Endothelial cell of umbilical vein (primary cell): ENCODE measurements around the gene GSC2. TPM values are rescaled to one million over a fixed set of nuclear protein-coding genes. Genes with fewer than 3 reads are reported as not detected.

ENCODE experiments used
- BruUV-seq: library from RNA; stranded (reverse); fragments of 400-500 nt; replicated peaks from 2 replicates; lab custom pipeline; 2021; lab: Mats Ljungman, UMichigan
- CTCF ChIA-PET: fragments of 300-600, 350-600 bp; sonication (Branson Sonifier 250); formaldehyde crosslinking; loops from one replicate; lab custom pipeline; 2021; ENCODE audit warnings: antibody characterized with exemption, inconsistent platforms; lab: Charles Lee
- POLR2A ChIA-PET: fragments of 300-600, 350-600 bp; sonication (Branson Sonifier 250); formaldehyde crosslinking; loops from one replicate; lab custom pipeline; 2021; ENCODE audit warnings: antibody characterized with exemption, inconsistent platforms; lab: Charles Lee
- DNase-seq: peaks from one replicate; pipeline ENCODE4 v3.0.0-alpha.2; 2011; ENCODE audit warnings: low read depth, low spot score
- FAIRE-seq: peaks from 2 replicates; lab custom pipeline; 2011; peaks lifted over from hg19 to GRCh38; lab: Jason Lieb, UNC
- H2AFZ ChIP-seq: 2 replicates; pipeline ENCODE4 v1.6.0; 2012; ENCODE audit warnings: low read depth, low read length, control low read depth, inconsistent platforms
- H3K27ac ChIP-seq: 2 replicates; pipeline ENCODE4 v1.5.1; 2011; ENCODE audit warnings: low read depth, mild to moderate bottlenecking, control low read depth, low read length, moderate library complexity; ENCODE audit not compliant: insufficient read depth
- H3K27me3 ChIP-seq, 2 experiments: 2 replicates each; pipeline versions ENCODE4 v1.6.0 to v1.6.1; 2011; ENCODE audit warnings: low read length in 2 of 2, mixed read lengths in 1 of 2; ENCODE audit not compliant: control insufficient read depth in 2 of 2, insufficient read depth in 2 of 2
- H3K36me3 ChIP-seq, 2 experiments: 2 replicates in 1 of 2; 3 replicates in 1 of 2; pipeline ENCODE4 v1.5.1; 2011; ENCODE audit warnings: low read length in 2 of 2, mild to moderate bottlenecking in 1 of 2, moderate library complexity in 1 of 2; ENCODE audit not compliant: control insufficient read depth in 2 of 2, insufficient read depth in 2 of 2; ENCODE audit errors: extremely low read depth in 1 of 2
- H3K4me1 ChIP-seq: 3 replicates; pipeline ENCODE4 v1.5.1; 2011; ENCODE audit warnings: mild to moderate bottlenecking, low read length; ENCODE audit not compliant: control insufficient read depth, insufficient read depth; ENCODE audit errors: extremely low read depth
- H3K4me2 ChIP-seq: 2 replicates; pipeline ENCODE4 v1.6.1; 2011; ENCODE audit warnings: low read length, control low read depth, mixed read lengths; ENCODE audit not compliant: insufficient read depth
- H3K4me3 ChIP-seq, 3 experiments: fragments of 200-600 bp in 1 of 3; sonication (generic), shearing (Covaris generic) in 1 of 3; replicated peaks in 1 of 3; 2 replicates each; pipeline ENCODE4 v1.5.1; 2011 to 2016; ENCODE audit warnings: control low read depth in 3 of 3, low read length in 3 of 3, mild to moderate bottlenecking in 2 of 3, inconsistent platforms in 1 of 3, low read depth in 1 of 3, moderate library complexity in 1 of 3; ENCODE audit not compliant: insufficient read depth in 1 of 3
- H3K79me2 ChIP-seq: 2 replicates; pipeline ENCODE4 v1.6.0; 2012; ENCODE audit warnings: low read length, inconsistent platforms; ENCODE audit not compliant: control insufficient read depth, insufficient read depth
- H3K9ac ChIP-seq: replicated peaks from 2 replicates; pipeline ENCODE3; 2011; ENCODE audit warnings: low read length, control low read depth; ENCODE audit not compliant: insufficient read depth; ENCODE audit errors: extremely low read depth
- H3K9me1 ChIP-seq: replicated peaks from 3 replicates; pipeline ENCODE4 v1.6.0; 2011; ENCODE audit warnings: mild to moderate bottlenecking, low read length; ENCODE audit not compliant: control insufficient read depth, insufficient read depth; ENCODE audit errors: extremely low read depth
- H3K9me3 ChIP-seq: replicated peaks from 2 replicates; pipeline ENCODE4 v1.5.1; 2012; ENCODE audit warnings: low read length, inconsistent platforms; ENCODE audit not compliant: control insufficient read depth, insufficient read depth
- H4K20me1 ChIP-seq: replicated peaks from 2 replicates; pipeline ENCODE3; 2011; ENCODE audit warnings: mild to moderate bottlenecking, low read length; ENCODE audit not compliant: control insufficient read depth, insufficient read depth; ENCODE audit errors: extremely low read depth
- EZH2 ChIP-seq: IDR thresholded peaks from 2 replicates; pipeline ENCODE4 v1.6.1; 2012; ENCODE audit warnings: borderline replicate concordance, low read depth, mild to moderate bottlenecking, moderate library complexity, low read length, inconsistent platforms; ENCODE audit not compliant: severe bottlenecking
- FOS ChIP-seq: IDR thresholded peaks from 2 replicates; pipeline ENCODE4 v1.6.1; 2011; ENCODE audit warnings: mild to moderate bottlenecking, low read length, moderate library complexity, borderline replicate concordance; ENCODE audit not compliant: insufficient read depth
- GATA2 ChIP-seq: IDR thresholded peaks from 2 replicates; pipeline ENCODE4 v1.7.0; 2011; ENCODE audit warnings: low read depth, mild to moderate bottlenecking, moderate library complexity, mixed read lengths, low read length; ENCODE audit not compliant: insufficient read length, insufficient read depth
- JUN ChIP-seq: IDR thresholded peaks from 2 replicates; pipeline ENCODE4 v1.6.1; 2011; ENCODE audit warnings: borderline replicate concordance, low read depth; ENCODE audit not compliant: insufficient read length, insufficient read depth
- MYC ChIP-seq: IDR thresholded peaks from one replicate; pipeline ENCODE4 v1.6.1; 2011; ENCODE audit warnings: mild to moderate bottlenecking, low read depth, low read length
- POLR2A ChIP-seq: IDR thresholded peaks from 2 replicates; pipeline ENCODE4 v1.6.1; 2012; ENCODE audit warnings: low read depth, mild to moderate bottlenecking, control low read depth, low read length
- POLR2AphosphoS5 ChIP-seq: IDR thresholded peaks from 2 replicates; pipeline ENCODE4 v1.6.1; 2012; ENCODE audit warnings: low read depth, mild to moderate bottlenecking, control low read depth, low read length, moderate library complexity; ENCODE audit not compliant: insufficient read depth
- dilution Hi-C: fragments of 300-500 bp; cut with MboI; formaldehyde crosslinking; loops from one replicate; pipeline ENCODE4 v1.15.0; 2019; ENCODE audit warnings: low sequenced_read_pairs; ENCODE audit not compliant: extremely low pct_ligation_motif_present
- intact Hi-C: fragments of 100-400 bp; cut with micrococcal nuclease; formaldehyde crosslinking; loops from one replicate; pipeline ENCODE4 v1.10.0; 2022
- polyA plus RNA-seq, 4 experiments: library from polyadenylated mRNA; depleted of rRNA in 3 of 4; stranded (reverse) in 3 of 4; unstranded in 1 of 4; fragments of >200 nt; gene quantifications; 2 replicates each; pipeline versions ENCODE4 v1.2.1 to v1.2.3, GENCODE V29; 2011 to 2012; ENCODE audit warnings: missing spikeins in 1 of 4
- total RNA-seq: library from RNA; stranded (reverse); gene quantifications from 2 replicates; pipeline ENCODE4 v1.2.3, GENCODE V29; 2021
- TF ChIP-seq, protein P1 (sequence below), 2 donors: IDR thresholded peaks; 1 replicate in 1 of 2; 2 replicates in 1 of 2; pipeline ENCODE4 v1.5.1; 2011; ENCODE audit warnings: low read length in 2 of 2, mild to moderate bottlenecking in 2 of 2, moderate library complexity in 2 of 2, control low read depth in 1 of 2, inconsistent platforms in 1 of 2, low read depth in 1 of 2; ENCODE audit not compliant: insufficient read depth in 1 of 2; ENCODE audit errors: extremely low read depth in 1 of 2
- TF ChIP-seq, protein P2 (sequence below): IDR thresholded peaks from 2 replicates; pipeline ENCODE4 v1.6.1; 2011; ENCODE audit not compliant: insufficient read depth, insufficient read length

GSC2 gene
- total and polyA plus RNA-seq, 2 donors (not counting 3 experiments of a cell fraction or from before 2014, with no cell fraction given): not detected

DNA sequence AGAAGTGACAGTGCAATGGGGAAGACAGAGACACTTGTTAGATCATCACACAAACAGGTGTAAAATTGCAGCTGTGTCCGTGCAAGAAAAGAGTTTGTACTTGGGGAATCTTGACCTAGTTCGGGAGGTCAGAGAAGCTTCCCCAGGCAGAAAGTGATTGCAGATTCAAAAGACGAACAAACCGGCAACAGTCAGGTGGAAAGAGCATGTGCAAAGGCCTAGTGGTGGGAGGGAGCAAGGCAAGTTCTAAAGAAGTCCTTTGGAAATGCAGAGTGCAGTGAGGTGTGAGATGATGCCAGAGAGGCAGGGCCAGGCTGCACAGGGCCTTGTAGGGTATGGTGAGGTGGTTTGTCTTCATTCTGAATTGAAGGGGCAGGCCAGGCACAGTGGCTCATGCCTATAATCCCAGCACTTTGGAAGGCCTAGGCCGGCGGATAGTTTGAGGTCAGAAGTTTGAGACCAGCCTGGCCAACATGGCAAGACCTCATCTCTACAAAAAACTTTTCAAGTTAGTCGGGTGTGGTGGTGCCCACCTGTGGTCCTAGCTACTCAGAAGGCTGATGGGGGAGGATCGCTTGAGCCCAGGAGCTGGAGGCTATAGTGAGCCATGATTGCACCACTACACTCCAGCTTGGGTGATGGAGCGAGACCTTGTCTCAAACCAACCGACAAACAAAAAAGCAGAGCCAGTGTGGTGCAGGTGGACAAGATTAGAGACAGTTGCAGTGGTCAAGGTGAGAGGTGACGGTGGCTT is 3.7 kb downstream of the GSC2 start:
- Histone ChIP-seq H3K36me3 (peaks cover 3 to 6% of the 10 kb centered on the region in 2 experiments), H3K9me3 (no peaks in the 10 kb centered on the region), H3K4me3 (no peak overlapping the region), H2AFZ (no peak overlapping the region), H3K27ac (no peak overlapping the region), H3K79me2 (peaks cover 11% of the 10 kb centered on the region), H4K20me1 (no peaks in the 10 kb centered on the region), H3K9me1 (no peaks in the 10 kb centered on the region), H3K4me1 (peaks cover 7% of the 10 kb centered on the region), H3K9ac (no peak overlapping the region), H3K4me2 (no peak overlapping the region), H3K27me3 (peaks cover 35 to 37% of the 10 kb centered on the region in 2 experiments)
- FAIRE-seq: no peak
- no TSS peak for BruUV-seq
- POLR2A ChIA-PET: interaction anchor here (0.6 kb wide), 1 partner anchor 46 kb away, joined by 7 read pairs; no protein-coding TSS in a partner anchor
- TF ChIP-seq, protein P1, sequence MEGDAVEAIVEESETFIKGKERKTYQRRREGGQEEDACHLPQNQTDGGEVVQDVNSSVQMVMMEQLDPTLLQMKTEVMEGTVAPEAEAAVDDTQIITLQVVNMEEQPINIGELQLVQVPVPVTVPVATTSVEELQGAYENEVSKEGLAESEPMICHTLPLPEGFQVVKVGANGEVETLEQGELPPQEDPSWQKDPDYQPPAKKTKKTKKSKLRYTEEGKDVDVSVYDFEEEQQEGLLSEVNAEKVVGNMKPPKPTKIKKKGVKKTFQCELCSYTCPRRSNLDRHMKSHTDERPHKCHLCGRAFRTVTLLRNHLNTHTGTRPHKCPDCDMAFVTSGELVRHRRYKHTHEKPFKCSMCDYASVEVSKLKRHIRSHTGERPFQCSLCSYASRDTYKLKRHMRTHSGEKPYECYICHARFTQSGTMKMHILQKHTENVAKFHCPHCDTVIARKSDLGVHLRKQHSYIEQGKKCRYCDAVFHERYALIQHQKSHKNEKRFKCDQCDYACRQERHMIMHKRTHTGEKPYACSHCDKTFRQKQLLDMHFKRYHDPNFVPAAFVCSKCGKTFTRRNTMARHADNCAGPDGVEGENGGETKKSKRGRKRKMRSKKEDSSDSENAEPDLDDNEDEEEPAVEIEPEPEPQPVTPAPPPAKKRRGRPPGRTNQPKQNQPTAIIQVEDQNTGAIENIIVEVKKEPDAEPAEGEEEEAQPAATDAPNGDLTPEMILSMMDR (IDR thresholded peaks at IDR 0.05; ENCODE audit: extremely low read depth in 1 of 2, insufficient read depth in 1 of 2, low read depth in 1 of 2, low read length in 2 of 2): no peak
- TF ChIP-seq MYC (no peak), GATA2 (no peak), JUN (no peak), FOS (no peak), POLR2A (no peak), POLR2AphosphoS5 (no peak), EZH2 (no peak)
- TF ChIP-seq, protein P2, sequence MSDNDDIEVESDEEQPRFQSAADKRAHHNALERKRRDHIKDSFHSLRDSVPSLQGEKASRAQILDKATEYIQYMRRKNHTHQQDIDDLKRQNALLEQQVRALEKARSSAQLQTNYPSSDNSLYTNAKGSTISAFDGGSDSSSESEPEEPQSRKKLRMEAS: no peak
- dilution Hi-C loops: no loop called here
- intact Hi-C loops: no loop called here
- DNase-seq: no peak
- CTCF ChIA-PET: interaction anchor here (0.9 to 2.8 kb wide), 2 partner anchors 9 to 33 kb away, joined by 3 to 23 read pairs; partner anchors contain the start of gene SLC25A1
